Thoracic aorta (tissue), 2 donors: ENCODE results near the gene RPTOR. TPM values are rescaled to one million over a fixed set of nuclear protein-coding genes. Genes with fewer than 3 reads are reported as not detected.

Experiments
- ATAC-seq: fragments of 150-250 bp; one replicate; pipeline ENCODE4 v1.8.0; 2017; ENCODE audit warnings: low read depth; ENCODE audit not compliant: insufficient number of reproducible peaks, low FRiP score
- DNase-seq: peaks from one replicate; pipeline ENCODE4 v3.0.0-alpha.2; 2020; ENCODE audit warnings: low spot score
- H3K27ac ChIP-seq, 2 donors: fragments of 200-600 bp; sonication (generic); 1 replicate in 1 of 2; 2 replicates in 1 of 2; pipeline ENCODE4 v1.5.1; 2016; ENCODE audit warnings: mild to moderate bottlenecking in 2 of 2, moderate library complexity in 2 of 2
- H3K27me3 ChIP-seq: fragments of 200-600 bp; sonication (generic); replicated peaks from 2 replicates; pipeline ENCODE4 v1.6.0; 2016; ENCODE audit warnings: mild to moderate bottlenecking; ENCODE audit not compliant: insufficient read depth
- H3K36me3 ChIP-seq: fragments of 200-600 bp; sonication (generic); one replicate; pipeline ENCODE4 v1.5.1; 2016
- H3K4me1 ChIP-seq, 2 donors: fragments of 200-600 bp; sonication (generic); 1 replicate in 1 of 2; 2 replicates in 1 of 2; pipeline versions ENCODE4 v1.5.1 to v1.6.0; 2016; ENCODE audit warnings: low read depth in 2 of 2, mild to moderate bottlenecking in 1 of 2; ENCODE audit not compliant: control insufficient read depth in 1 of 2
- H3K4me3 ChIP-seq: fragments of 200-600 bp; sonication (generic); 2 replicates; pipeline ENCODE4 v1.5.1; 2016; ENCODE audit warnings: mild to moderate bottlenecking
- H3K9me3 ChIP-seq: fragments of 200-600 bp; sonication (generic); 2 replicates; pipeline ENCODE4 v1.5.1; 2016
- CTCF ChIP-seq: fragments of 200-600 bp; sonication (generic); IDR thresholded peaks from one replicate; pipeline ENCODE4 v1.5.1; 2019; ENCODE audit warnings: antibody characterized with exemption
- total RNA-seq, 2 donors: library from RNA; depleted of rRNA; stranded (reverse); fragments of >200 nt; gene quantifications; one replicate each; pipeline versions ENCODE4 v1.1.0 to v1.2.3, GENCODE V29; 2016

RPTOR gene
- total RNA-seq, 2 donors from 2014 or later, result 42.0 to 47.4 TPM

DNA sequence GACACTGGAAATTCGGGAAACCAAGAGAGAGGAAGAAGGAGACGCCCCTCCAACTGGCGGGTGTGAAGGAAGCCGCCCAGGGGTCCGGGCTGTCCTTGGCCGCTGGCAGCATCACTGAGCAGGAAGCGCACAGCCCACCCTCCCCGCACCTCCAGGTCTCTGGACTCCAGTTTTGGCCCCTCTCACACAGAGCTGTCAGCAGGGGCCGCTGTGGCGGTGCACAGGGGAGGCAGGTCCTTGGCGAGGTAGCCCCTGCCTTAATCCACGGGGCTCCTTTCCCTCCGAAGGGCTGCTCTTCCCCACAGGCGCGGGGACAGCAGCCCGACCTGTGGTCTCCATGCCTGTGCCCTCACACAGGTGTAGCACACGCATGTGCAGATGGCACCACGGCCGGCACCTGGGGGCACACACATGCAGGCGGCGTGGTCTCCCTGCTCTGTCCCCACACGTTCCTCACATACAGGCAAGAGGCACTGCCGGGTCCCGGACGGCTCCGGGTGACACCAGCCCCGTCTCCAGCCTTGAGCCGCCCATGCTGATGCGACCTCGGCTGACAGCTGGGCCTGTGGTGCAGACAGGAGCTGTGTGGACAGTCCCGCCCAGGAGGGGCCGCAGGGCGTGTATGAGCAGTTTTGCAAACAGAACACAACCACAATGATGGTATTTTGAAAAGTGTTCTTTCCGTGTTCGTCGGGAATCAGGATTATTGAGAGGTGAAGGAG, 420.4 kb downstream of the RPTOR start:
- peaks cover 6 to 48% of the 10 kb centered on the region in 2 donors for H3K4me1 ChIP-seq
- no peak overlapping the region for H3K27ac ChIP-seq
- no peaks in the 10 kb centered on the region for H3K9me3 ChIP-seq
- H3K27me3 ChIP-seq, result no peaks in the 10 kb centered on the region
- DNase-seq, result no peak
- TF ChIP-seq CTCF, result no peak
- no peak overlapping the region for H3K4me3 ChIP-seq
- ATAC-seq, result no peak
- H3K36me3 ChIP-seq, result peaks cover 16% of the 10 kb centered on the region

GRCh38 chr17:80965606-80966005, 421.0 kb downstream of the RPTOR start:
- no peaks in the 10 kb centered on the region for H3K27me3 ChIP-seq
- H3K4me1 ChIP-seq, result peaks cover 4 to 48% of the 10 kb centered on the region in 2 donors
- no peaks in the 10 kb centered on the region for H3K9me3 ChIP-seq
- H3K27ac ChIP-seq, result no peak overlapping the region
- peaks cover 16% of the 10 kb centered on the region for H3K36me3 ChIP-seq
- DNase-seq (no peak), ATAC-seq (no peak)
- TF ChIP-seq CTCF, result no peak
- no peak overlapping the region for H3K4me3 ChIP-seq

DNA sequence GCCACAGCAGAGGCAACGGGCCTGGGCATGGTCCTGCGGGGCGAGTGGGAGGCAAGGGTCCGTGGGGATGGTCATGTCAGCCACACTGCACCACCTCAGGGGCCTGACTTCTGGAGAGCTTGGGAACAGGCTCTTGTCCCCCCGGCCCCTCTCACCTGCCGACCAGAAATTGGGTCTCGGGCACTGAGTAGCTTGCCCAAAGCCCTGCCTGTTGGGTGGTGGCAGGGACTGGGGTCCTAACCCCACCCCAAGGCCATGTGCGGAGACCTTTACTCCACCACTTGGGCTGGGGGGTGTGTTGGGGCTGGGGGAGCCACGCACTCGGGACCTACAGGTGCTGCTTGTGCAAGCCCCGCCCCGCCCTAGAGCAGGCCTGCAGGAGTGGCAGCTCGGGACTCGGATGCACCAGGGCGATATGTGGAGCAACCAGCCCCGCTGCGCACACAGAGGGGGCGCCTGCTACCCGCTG, 422.8 kb downstream of the RPTOR start:
- no peak for TF ChIP-seq CTCF
- ATAC-seq (no peak), DNase-seq (no peak)
- H3K27ac ChIP-seq, result no peak overlapping the region
- H3K36me3 ChIP-seq, result peaks cover 16% of the 10 kb centered on the region
- no peak overlapping the region for H3K4me3 ChIP-seq
- no peaks in the 10 kb centered on the region for H3K27me3 ChIP-seq
- H3K4me1 ChIP-seq, result peaks cover 0 to 31% of the 10 kb centered on the region in 2 donors
- no peaks in the 10 kb centered on the region for H3K9me3 ChIP-seq

GRCh38 chr17:80968602-80969029, 424.0 kb downstream of the RPTOR start:
- no peak for TF ChIP-seq CTCF
- H3K27ac ChIP-seq, result peak overlapping the region in 1 of 2 donors; percentile 22
- ATAC-seq, result no peak

DNA sequence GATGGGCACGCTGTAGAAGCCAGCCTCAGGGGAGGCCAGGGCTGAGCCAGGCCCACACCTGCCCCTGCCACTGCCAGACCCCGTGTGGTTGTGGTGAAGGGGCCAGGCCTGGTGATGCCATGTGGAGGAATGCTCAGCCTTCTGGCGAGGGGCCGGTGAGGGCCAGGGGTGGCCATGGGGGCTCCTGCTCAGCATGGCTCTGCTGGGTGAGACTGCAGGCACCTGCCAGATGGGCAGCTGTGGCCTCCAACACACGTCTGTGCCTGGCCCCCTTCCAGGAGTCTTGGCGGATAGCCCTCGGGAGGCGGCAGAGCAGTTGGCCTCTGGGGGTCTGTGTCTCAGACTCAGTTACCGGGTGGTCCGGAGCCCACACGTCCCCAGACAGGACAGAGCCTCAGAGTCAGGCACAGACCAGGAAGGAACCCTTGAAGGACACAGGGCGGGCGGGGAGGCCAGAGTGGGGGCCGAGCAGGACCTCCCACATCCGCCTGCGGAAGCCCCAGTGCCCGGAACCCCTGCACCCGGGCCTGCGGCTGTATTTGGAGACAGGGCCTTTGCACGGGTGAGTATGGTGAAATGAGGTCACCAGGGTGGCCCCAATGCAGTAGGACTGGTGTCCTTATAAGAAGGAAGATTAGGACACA, 424.5 kb downstream of the RPTOR start:
- ATAC-seq, result no peak
- TF ChIP-seq CTCF, result no peak
- Histone ChIP-seq H3K27ac (no peak overlapping the region), H3K4me3 (no peak overlapping the region), H3K27me3 (no peaks in the 10 kb centered on the region), H3K9me3 (no peaks in the 10 kb centered on the region), H3K4me1 (peaks cover 0 to 31% of the 10 kb centered on the region in 2 donors), H3K36me3 (peaks cover 11% of the 10 kb centered on the region)
- no peak for DNase-seq

More at GRCh38 chr17:80968602-80969029, 424.0 kb downstream of the RPTOR start:
- Histone ChIP-seq H3K4me1 (peaks cover 0 to 31% of the 10 kb centered on the region in 2 donors), H3K9me3 (no peaks in the 10 kb centered on the region), H3K36me3 (peaks cover 11% of the 10 kb centered on the region), H3K4me3 (no peak overlapping the region), H3K27me3 (no peaks in the 10 kb centered on the region)
- no peak for DNase-seq
